ENCODE results near the gene SULT1A1. TPM values are rescaled to one million over a fixed set of nuclear protein-coding genes. Genes with fewer than 3 reads are reported as not detected.
A peak's percentile ranks its signal among the peaks of the same experiment; 100 is the strongest.
"Not testable (repeated sequence)": the region's sequence is repeated elsewhere in the genome, so short reads cannot be mapped to it uniquely, and the experiment has no call there.

SULT1A1 gene
- total RNA-seq, 1 donor from 2014 or later, result 1.7 TPM

DNA sequence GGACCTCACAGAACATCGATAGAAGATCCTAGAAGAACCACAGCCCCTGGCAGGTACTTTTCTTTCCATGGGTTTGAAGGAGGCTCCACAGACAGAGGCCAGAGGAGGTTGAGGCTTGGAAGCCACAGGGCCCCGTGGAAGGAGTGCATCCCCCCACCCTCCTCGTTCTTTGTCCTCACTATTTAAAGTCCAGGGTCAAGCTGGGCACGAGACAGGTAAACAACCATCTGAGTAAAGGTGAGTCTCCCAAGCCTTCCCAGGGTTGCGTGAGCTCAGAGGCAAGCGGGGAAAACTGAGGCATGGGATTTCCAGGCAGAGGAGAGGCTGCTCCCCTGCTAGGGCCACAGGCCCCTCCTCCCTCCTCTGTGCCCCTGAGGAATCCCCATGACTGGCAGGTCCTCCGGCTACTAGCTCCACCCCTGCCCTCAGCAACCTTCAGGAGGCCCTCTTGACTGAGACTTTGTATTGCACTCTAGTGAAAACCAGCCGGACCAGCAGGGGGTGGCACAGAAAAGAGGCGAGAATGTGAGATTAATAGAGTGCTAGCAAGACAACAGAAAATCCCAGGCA, 12.1 kb downstream of the SULT1A1 start:
- H3K9me3 Mint-ChIP-seq, result no peaks in the 10 kb centered on the region
- no peak for DNase-seq (ENCODE audit: low read depth, low spot score)
- H3K27ac Mint-ChIP-seq (ENCODE audit: unreplicated experiment), result no peak overlapping the region

GRCh38 chr16:28596840-28597691, 12.8 kb downstream of the SULT1A1 start, which contains the start of gene SULT1A2:
Gene SULT1A2, minus strand, starts transcription at chr16:28597050. Its CDS starts 1,120 bp downstream, at chr16:28595930.
- Mint-ChIP-seq H3K27ac (ENCODE audit: unreplicated experiment) (peak within 1 kb of the TSS; percentile 84), H3K27me3 (ENCODE audit: low read depth) (no peaks in the 10 kb centered on the region), H3K4me1 (peaks cover 16% of the 10 kb centered on the region), H3K9me3 (no peaks in the 10 kb centered on the region), H3K4me3 (peak within 1 kb of the TSS; percentile 34), H3K36me3 (ENCODE audit: low read depth) (no peaks in the 10 kb centered on the region)
- TF ChIP-seq, protein P1, sequence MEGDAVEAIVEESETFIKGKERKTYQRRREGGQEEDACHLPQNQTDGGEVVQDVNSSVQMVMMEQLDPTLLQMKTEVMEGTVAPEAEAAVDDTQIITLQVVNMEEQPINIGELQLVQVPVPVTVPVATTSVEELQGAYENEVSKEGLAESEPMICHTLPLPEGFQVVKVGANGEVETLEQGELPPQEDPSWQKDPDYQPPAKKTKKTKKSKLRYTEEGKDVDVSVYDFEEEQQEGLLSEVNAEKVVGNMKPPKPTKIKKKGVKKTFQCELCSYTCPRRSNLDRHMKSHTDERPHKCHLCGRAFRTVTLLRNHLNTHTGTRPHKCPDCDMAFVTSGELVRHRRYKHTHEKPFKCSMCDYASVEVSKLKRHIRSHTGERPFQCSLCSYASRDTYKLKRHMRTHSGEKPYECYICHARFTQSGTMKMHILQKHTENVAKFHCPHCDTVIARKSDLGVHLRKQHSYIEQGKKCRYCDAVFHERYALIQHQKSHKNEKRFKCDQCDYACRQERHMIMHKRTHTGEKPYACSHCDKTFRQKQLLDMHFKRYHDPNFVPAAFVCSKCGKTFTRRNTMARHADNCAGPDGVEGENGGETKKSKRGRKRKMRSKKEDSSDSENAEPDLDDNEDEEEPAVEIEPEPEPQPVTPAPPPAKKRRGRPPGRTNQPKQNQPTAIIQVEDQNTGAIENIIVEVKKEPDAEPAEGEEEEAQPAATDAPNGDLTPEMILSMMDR (conservative IDR thresholded peaks at IDR 0.05), result no peak
- DNase-seq (ENCODE audit: low read depth, low spot score), result no peak

More for the DNA sequence above, 12.1 kb downstream of the SULT1A1 start:
- Mint-ChIP-seq H3K4me1 (peaks cover 16% of the 10 kb centered on the region), H3K27me3 (ENCODE audit: low read depth) (no peaks in the 10 kb centered on the region), H3K36me3 (ENCODE audit: low read depth) (no peaks in the 10 kb centered on the region), H3K4me3 (no peak overlapping the region)
- TF ChIP-seq, protein P1 (conservative IDR thresholded peaks at IDR 0.05), result peak; percentile 16

DNA sequence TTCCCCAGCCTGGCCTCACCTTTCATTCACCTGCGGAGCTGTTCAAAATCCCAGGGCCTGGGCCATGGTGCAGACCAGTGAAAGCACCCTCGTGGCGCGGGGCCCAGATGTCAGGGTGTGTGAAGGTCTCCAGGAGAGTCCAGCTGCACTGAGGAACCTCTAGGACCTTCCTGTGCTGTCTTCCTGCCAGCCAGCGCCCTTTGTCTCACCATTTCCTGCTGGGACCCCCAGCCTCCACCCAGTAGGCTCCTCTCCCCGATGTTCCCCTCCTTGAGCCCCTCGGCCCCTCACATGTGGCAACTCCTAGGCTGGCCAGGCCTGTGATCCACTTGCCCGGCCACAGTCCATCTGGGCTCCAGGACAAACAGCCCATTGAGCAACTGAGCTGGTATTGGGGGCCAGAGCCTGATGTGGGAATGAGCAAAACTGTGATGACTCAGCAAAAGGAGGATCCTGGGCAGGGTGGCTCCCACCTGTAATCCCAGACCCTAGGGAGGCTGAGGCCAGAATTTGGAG, 13.7 kb downstream of the SULT1A1 start:
- Mint-ChIP-seq H3K27ac (ENCODE audit: unreplicated experiment) (peak overlapping the region; percentile 84), H3K36me3 (ENCODE audit: low read depth) (no peaks in the 10 kb centered on the region), H3K9me3 (no peaks in the 10 kb centered on the region), H3K4me1 (peaks cover 16% of the 10 kb centered on the region), H3K4me3 (peak overlapping the region; percentile 34), H3K27me3 (ENCODE audit: low read depth) (no peaks in the 10 kb centered on the region)
- TF ChIP-seq, protein P1 (conservative IDR thresholded peaks at IDR 0.05), result no peak
- DNase-seq (ENCODE audit: low read depth, low spot score), result no peak

DNA sequence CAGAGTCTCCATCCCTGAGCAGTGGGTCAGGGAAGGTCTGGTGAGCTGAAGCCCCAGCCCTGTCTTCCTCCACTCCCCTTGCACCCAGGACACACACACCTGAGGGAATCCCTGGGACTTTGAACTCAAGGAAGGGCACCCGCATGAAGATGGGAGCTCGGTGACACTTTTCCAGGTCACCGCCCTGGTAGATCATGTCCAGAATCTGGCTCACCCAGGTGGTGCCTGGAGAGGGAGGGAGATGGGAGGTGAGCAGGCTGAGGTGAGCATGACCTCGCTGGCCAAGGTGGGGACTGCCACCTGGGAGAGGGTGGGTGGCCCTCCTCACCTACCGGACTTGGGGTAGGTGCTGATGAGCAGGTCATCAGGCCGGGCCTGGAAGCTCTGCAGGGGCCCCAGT, 14.4 kb downstream of the SULT1A1 start:
- not testable (repeated sequence) for H3K27ac Mint-ChIP-seq (ENCODE audit: unreplicated experiment); H3K36me3 Mint-ChIP-seq (ENCODE audit: low read depth)

DNA sequence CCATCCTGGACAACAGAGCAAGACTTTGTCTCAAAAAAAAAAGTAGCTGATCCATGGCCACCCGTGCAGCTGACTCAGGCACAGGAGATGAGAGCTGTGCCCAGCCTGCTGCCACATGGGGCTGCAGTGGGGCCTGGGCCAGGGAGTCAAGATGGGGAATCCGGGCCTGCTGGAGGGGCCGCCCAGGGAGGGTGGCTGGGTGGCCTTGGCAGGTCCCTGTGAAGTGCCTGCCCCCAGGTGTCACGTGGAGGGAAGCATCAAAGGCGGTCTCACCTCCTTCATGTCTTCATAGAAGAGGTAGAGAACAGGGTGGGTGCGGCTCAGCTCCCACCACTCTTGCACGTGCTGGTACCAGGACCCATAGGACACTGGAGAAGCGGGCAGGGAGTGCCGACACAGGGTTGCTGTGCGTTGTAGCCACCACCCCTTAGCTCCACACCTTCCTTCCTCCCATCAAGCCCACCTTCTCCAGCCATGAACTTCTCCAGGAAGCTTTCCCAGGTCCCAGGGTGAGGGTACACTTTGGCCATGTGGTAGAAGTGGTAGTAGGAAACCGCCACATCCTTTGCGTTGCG, 16.8 kb downstream of the SULT1A1 start:
- no peak overlapping the region for H3K27ac Mint-ChIP-seq (ENCODE audit: unreplicated experiment)
- H3K27me3 Mint-ChIP-seq (ENCODE audit: low read depth), result no peaks in the 10 kb centered on the region
- TF ChIP-seq, protein P1 (conservative IDR thresholded peaks at IDR 0.05), result no peak
- peaks cover 3% of the 10 kb centered on the region for H3K36me3 Mint-ChIP-seq (ENCODE audit: low read depth)
- H3K9me3 Mint-ChIP-seq, result no peaks in the 10 kb centered on the region
- peaks cover 15% of the 10 kb centered on the region for H3K4me1 Mint-ChIP-seq
- H3K4me3 Mint-ChIP-seq, result no peak overlapping the region
- no peak for DNase-seq (ENCODE audit: low read depth, low spot score)

More for the DNA sequence above, 14.4 kb downstream of the SULT1A1 start:
- not testable (repeated sequence) for H3K9me3 Mint-ChIP-seq; DNase-seq (ENCODE audit: low read depth, low spot score); H3K4me3 Mint-ChIP-seq; H3K27me3 Mint-ChIP-seq (ENCODE audit: low read depth)
- H3K4me1 Mint-ChIP-seq, result peaks cover 16% of the 10 kb centered on the region
